Kidney capillary endothelial cell (primary cell): ENCODE results near the gene ITGBL1.
"Not testable (repeated sequence)": the region's sequence is repeated elsewhere in the genome, so short reads cannot be mapped to it uniquely, and the experiment has no call there.

Source experiments
- DNase-seq: peaks from one replicate; pipeline ENCODE4 v3.0.0-alpha.2; 2018; ENCODE audit warnings: low spot score

The ITGBL1 gene

DNA sequence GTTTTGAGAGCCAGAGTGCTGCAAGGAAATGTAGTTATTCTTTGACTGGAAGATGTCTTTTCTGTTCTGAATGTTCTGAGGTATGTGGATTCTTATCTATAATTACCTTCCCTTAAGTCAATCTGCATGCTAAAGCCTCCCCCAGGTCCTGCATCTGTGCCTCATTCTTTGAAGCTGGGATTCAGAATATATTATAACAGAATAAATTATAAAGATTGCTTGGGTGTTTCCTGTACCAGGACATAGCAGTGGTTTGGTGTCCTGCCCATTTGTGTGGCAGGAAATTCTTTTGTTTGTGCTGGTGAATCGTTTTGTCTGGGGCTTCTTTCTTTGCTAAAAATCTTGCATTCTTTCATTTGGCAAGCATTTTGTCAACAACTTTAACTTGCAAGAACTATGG is 60.2 kb downstream of the ITGBL1 start:
- DNase-seq: no peak

DNA sequence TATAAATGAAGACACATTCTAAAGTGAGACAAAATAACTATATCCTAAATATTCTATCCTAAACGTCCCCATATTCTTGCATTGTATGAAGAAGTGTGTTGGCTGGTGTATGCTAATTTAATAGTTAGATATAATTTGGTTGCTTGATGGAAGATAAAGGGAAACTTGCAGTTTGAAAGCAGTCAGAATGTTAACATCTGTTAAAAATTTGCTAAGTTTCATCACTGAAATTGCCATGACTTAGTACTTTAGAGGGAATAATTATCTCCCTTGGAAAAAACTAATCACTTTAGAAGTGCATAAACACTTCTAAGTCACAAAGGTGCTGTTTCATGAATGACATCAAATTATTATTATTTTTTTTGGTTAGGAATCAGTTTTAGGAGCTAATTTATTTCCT is 61.6 kb downstream of the ITGBL1 start:
- no peak for DNase-seq

DNA sequence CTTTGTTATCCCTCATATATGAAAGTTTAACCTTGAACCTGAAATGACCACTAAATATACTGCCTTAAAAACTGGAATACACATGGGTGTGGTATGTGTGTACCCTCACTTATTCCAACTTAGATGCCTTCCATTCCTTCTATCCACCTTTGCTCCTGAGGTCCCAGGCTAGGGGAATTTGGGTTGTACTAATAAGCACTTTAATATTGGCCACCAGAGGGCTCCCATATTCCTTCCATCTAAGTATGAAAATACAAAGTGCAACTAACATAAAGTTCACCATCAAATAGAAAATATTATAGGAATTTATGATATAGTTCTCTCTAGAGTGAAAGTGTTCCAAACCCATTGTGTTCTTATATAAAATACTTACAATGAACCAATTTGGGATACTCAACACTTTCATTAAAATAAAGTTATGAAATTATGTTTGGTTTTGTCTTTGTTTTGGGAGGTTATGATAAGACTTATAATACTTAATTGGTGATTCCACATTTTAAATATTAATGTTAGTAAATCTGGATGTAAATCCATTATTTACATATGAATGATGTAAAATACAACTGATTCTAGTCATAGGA is 62.3 kb downstream of the ITGBL1 start:
- DNase-seq: peak; percentile 44

DNA sequence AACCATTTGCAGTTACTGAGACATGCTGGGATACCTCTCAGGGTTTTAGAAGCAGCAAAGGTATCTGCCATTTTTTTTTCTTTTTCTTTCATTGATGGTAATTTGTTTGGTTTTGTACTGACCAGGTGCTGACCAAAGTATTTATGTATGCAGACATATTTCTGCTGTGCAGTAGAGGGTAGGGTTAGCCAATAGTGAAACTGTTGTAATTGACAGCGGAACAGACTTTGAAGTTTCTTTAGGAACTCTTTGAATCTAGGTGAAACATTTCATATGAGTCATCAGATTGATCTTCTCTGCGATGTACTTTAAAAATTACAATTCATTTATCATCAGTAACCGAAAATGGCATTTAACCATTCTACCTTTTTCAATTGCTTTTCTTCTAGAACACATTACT is 63.0 kb downstream of the ITGBL1 start:
- DNase-seq: no peak

DNA sequence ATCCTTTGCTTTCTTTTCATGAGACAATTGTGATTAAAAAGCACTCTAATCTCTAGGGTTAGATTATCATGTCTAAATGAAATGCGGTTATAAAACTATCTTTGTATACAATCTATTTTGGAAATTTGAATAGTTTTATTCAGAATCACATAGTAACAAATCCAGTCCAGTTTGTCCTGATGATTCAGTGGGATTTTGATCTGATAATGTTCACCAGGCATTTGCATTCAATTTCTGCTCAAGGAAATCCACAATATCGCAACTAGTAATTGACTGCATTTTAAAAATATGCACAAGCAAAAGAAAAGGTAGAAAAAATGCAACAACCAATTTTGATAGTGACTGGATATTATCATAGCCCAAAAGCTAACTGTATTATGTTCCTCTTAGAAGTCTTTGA is 63.8 kb downstream of the ITGBL1 start:
- DNase-seq: no peak

DNA sequence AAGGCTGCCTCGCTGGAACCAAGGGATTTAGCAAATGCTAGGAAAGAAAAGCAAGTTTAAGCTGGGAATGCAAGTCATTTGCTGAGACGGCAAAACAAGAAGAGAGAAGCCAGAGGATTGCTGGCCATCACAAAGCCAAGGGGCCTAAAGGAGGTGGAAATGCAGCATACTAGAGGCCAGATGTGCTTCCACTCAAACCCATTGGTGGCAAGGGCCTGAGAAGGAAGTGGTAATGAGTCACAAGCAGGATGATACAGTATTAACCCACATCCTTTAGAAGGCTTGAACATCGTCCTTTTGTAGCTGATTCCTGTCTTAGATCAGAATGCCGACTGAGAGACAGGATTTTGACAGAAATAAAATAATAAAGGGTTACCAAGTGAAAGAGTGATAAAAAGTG is 68.2 kb downstream of the ITGBL1 start:
- DNase-seq: peak; percentile 71

DNA sequence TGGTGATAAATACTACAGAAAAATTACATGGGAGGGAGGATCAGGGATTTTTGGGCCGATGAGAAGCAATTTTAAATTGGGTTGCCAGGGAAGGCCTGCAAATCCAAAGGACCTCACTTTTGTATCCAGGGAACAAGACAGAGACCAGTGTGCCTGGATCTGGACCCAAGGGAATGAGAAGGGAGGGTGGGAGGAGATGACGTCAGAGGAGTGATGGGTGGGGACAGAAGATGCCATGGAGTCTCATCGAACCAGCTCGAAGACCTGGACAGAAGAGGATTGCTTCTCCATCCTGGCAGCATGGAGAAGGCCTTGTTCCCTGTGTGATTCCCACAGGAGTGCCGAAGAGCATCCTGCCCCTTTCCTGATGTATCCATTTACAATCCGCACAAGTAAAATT is 68.9 kb downstream of the ITGBL1 start:
- no peak for DNase-seq

DNA sequence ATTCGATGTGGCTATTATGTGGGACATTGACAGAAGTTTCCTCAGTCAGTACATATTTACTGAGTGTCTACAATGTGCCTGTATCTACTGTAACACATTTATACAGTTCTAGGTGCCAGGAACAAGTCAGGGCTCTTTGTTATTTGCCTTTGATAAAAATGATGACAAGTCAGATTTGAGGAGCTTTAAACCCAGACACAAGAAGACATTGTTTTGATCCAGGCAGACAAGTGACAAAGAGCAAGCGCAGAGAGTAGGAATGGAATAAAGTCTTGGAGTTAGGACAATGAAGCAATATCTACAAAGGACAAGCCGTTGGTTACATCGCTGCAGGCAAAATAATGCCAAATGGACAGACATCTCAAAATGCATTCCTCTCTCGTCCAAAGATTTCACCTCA is 70.1 kb downstream of the ITGBL1 start:
- no peak for DNase-seq

DNA sequence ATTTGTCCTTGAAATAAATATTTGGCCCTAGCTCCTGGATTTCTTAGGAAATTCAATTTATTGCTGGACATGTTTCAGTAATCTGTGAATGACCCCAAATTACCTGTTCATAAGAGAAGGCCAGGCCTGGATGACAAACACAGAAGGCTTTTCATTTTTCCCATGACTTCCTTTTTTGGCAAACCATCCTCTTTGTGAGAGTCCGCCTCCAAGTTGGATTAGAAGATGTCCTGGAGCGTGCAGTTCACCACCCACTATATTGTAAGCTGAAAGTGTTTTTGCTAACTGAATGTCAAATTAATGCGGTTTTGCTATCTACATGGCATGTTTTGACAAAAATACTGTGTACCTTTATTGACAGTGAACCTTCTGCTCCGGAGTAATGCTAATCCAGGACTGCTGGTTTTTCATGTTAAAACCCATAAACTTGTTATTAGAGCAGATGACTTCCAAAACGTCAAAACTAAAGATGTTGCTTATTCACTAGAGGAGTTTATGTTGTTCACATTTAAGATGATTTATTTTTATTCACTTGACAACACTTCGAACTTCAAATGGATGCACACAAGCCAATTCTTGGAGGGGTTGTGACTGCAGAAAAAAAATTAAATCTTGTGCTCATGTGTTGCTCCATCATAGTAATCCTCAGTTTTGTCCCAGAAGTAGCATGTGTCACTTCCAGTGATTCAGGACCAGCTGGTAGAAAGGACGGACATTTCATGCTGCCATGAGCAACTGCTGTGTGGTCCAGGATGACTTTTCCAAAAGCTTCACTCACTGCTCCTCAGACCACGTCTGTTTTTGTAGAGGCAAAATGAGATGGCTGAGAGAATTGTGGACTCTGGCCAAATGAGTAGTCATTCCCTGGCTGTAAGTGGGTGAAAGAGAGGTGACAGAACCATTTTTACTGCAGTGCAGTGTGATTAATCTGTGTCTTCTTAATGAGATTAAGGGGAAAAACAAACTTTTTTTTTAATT is 71.0 kb downstream of the ITGBL1 start:
- DNase-seq: peak; percentile 36

DNA sequence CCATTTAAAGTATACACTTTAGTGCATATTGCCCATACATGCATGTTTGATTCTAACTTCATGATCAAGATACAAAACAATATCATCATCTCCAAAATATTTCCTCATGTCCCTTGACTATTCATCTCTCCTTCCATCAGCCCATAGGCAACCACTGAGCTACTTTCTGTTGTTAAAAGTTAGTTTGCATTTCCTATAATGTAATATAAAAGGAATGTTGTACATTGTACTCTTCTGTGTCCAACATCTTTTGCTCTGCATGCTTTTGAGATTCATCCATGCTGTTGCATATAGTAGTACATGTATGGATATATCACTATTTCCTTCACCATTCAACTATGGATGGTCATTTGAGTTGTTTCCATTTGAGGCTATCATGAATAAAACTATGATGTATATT is 74.7 kb downstream of the ITGBL1 start:
- no peak for DNase-seq

DNA sequence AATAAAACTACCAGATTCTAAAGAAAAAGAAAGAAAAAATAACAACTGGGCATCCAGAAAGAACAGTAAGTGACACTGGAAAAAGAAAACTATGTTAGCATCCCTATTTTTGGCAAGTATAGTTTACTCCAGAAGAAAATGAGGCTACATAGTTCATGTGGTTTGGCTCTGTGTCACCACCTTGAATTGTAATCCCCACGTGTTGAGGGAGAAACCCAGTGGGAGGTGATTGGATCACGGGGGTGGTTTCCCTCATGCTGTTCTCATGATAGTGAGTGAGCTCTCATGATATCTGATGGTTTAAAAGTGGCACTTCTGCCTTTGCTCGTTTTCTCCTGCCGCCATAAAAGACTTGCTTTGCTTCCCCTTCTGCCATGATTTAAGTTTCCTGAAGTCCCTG is 76.9 kb downstream of the ITGBL1 start:
- DNase-seq: no peak

DNA sequence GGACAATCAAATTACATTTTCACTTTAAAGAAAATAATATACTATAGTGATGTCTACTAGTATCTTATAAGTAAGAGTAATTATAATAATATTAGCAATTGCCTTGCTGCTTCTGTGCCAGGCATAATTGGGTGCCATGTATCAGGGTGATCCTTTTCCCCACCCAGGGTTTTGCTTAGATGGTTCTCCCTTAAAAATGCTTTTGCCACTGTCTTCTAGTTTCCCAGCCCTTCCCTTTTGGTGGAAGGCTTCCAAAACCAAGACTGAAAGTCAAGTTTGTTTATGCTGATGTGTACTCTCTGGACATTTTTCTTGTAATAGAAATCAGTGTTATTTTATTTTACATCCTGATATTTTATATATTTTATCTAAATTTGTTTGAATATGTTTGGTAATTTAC is 77.8 kb downstream of the ITGBL1 start:
- no peak for DNase-seq

DNA sequence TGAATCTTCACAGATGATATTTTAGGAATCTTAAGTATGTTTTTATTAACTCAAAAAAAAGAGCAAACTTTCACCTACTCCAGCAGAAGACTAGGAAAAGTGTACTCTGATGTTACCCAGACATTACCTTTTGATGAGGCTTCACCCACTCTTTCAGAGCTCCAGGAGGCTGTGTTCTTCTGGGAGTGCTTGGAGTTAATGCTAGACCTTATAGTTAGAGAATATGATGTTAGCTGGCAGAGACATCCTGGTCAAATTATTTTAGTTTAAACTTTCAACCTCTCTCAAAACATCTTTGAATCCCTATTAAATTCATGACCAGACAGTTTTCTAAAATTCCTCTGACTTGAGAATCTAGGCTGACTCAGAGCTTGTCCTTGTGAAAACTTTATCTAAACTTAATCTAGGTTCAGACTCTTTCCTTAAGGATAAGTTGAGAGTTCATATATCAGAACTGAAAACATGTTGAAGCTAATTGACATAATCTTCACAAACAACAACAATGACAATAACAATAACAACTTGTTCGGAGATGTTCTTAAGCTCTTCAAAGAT is 82.8 kb downstream of the ITGBL1 start:
- DNase-seq: no peak

DNA sequence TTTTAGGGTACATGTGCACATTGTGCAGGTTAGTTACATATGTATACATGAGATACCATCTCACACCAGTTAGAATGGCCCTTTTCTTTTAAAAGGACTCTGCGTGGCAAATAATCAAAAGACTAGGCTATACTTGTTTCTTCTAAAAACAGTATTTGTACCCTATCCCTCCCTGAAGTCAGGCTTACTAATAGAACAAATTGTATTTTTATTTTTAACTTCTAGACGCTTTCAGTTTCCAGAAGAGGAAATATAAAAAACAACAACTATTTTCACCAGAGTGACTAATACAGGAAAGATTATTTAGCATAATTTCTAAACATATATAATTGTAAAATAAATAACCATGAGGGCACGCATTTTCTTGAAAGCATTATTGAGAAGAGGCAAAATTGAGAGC is 83.6 kb downstream of the ITGBL1 start:
- DNase-seq: no peak

DNA sequence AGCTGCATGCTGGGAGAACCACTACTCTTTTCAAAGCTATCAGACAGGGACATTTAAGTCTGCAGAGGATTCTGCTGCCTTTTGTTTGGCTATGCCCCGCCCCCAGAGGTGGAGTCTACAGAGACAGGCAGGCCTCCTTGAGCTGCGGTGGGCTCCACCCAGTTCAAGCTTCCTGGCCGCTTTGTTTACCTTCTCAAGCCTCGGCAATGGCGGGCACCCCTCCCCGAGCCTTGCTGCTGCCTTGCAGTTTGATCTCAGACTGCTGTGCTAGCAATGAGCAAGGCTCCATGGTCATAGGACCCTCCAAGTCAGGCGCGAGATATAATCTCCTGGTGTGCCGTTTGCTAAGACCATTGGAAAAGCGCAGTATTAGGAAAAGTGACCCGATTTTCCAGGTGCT is 92.1 kb downstream of the ITGBL1 start:
- not testable (repeated sequence) for DNase-seq

DNA sequence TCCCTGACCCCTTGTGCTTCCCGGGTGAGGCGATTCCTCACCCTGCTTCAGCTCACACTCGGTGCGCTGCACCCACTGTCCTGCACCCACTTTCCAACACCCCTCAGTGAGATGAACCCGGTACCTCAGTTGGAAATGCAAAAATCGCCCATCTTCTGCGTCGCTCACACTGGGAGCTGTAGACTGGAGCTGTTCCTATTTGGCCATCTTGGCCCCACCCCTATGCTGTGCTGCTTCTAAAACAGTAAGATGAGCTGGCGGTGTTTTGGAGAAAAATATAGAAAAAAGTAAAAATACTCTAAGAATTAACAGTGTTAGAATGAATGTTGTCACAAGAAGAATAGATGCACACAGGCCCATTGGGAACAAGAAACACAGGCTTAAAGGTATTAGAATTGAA is 92.5 kb downstream of the ITGBL1 start:
- DNase-seq: no peak

DNA sequence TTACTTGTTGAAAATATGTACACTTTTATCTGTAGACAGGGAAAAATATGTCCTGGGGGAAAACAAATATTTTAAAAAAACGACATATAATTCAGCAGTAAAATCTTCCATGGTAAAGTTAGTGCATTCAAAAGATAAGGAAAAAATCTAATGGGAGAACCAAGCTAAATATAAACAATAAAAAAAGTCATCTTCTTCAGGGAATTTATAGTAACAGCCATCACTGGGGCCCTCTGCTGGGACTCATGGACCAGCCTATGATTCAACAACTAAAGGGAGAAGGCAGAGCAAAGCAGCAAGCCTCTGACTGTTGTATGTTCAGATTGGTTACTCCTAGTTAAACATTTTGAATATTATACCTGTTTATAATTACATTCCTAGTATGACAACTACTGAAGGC is 93.0 kb downstream of the ITGBL1 start:
- no peak for DNase-seq

DNA sequence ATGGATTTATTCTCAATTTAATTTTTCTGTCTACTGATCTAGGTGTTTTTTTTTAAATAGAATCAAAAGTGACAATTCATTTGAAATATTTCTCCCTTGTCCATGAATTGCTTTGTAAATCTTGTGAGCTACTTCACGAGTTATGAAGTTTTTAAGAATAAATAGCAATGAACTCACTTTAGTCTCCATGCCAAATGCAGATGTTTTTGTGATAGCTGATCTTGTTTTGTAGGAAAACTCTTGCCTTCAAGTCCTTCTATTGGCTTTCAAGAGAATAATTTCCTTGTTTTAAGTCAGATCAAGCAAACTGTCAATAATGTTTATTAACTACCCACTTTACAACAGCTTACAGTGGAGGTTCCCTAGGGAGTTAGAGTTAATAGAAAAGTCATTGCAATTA is 99.8 kb downstream of the ITGBL1 start:
- no peak for DNase-seq

DNA sequence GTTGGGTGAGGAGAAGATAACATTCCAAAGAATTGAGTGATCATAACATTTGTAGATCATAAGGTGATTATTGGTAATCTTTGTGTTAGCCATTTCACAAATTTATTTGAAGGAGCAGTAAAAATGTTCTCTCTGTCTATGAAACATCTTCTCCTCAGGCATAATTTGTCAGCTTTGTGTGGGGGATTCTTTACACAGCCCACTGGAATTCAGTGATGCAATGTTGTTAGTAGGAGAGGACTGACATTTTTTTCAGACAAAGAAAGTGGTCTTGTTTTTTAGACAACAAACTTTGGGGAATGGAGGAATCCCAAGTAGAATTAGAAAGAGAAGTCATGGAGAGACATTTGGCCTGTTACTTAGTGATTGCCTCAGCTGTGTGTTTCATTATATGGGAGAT is 100.3 kb downstream of the ITGBL1 start:
- DNase-seq: no peak

DNA sequence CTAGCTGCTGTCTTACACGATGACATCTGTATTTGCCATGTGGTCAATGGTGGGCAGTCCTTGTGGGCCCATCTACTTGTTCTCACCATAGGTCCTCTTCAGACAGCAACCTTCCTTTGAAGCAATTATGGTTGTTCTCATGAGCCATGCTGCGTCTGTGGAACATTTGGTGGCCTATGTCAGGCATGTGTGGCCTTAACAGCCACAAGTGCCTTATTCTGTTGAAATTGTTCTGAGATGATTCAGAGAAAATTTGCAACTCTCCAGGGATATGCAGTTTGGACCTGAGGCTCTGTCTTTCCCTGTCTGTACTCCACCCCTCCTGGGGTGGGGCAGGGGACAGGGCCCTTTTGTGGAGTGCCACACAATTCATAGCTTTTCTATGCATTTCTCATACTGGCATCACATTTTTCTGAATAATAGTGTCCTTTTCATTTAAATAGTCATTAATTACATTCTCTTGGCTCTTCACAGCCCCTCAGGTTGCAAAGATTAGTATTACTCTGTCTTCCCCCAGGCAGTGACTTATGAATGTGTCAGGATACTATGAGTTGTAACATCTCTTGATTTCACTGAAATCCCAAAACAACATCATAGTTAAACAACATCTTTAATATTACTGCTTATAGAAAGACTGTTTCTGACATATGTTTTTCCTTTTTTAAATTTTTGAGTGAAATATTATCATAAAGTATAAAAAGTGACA is 102.1 kb downstream of the ITGBL1 start:
- DNase-seq: no peak

DNA sequence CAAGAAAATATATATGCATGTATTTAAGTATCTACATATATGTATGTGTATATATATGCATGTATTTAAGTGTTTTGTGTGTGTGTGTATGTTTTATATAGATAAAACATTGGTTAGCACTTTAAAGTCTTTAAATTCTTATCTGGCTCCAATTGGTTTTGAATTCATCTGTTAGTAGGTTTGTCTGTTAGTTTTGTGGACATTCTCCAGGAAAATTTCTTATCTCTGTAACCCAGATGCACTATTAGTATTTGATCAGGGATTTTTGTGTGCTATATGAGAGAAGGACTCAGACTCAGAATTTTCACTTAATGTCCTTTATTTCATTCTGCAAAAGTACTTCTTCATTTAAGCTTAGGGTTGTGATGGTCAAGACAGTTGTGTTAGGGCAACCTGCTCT is 103.1 kb downstream of the ITGBL1 start:
- no peak for DNase-seq

DNA sequence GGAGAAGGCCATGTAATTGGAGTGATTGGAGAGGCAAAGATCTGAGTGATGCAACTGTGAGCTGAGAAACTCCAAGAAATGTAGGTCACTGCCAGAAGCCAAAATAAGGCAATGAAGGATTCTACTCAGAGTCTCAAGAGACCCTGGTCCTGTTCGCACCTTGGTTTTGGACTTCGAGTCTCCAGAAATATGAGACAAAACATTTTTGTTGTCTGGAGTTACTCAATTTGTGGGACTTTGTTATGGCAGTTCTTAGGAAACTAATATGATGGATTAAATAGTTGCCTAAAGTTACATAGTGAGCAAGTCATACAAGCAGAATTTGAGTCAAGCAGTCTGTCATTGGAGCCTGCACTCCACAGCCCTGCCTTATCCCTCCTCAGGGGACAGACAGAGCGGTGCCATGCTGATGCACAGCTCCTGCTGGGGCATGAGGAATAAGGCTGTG is 104.2 kb downstream of the ITGBL1 start:
- no peak for DNase-seq

DNA sequence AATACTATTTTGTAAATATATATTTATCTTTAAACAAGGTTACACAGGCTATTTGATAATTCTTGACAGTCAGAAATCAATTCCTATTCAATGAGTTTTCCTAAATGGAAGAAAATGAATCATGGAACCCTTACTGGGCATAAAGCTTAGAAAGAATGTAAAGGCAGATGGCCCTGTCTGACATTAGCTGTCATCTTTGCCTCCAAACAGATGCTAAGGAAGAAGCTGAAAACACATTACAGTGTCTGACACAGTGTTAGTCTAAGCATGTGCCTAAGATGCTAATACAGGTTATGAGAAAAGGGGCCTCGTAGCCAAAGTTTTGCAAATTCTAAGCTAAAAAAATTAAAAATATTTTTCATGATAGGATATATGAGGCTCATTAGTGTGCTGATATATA is 112.8 kb downstream of the ITGBL1 start:
- DNase-seq: no peak
